GM18519 (cell line): Measurements from ENCODE around the gene FBLN1.

Source experiments
- ATAC-seq: cut with Tn5 transposase; IDR thresholded peaks from one replicate; pipeline ENCODE4 v1.9.1; 2021; ENCODE audit warnings: mild to moderate bottlenecking, moderate library complexity; ENCODE audit not compliant: unreplicated experiment, low FRiP score

FBLN1 gene

DNA sequence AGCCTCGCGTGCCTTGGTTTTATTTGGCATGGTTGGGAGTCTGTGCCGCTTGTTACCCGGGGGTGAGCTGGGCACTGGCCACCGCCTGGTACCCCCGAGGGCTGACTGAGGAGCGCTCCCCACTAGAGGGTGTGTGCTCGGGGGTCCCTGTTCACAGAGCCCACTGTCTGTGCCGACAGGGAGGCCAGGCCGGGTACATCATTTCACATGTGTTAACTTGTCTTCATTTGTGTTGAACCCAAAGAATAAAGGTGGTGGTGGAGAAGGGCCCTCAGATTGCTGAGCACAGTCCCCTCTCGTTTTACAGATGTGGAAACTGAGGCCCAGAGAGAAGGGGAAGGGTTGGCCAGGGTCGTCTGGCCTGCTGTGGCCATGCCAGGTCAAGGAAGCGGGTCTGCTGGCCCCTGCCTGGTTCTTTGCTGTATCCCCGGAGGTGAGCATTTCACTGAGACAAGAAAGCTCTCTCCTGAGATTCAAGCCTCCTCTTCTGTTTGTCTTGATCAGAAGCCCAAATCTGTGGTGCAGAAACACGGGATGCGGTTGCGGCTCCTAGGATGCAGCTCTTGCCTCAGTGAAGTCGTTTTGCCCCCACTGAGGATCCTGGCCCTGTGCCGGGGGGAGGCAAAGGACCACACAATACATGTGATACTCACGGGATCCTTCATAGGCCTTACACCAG, 60.8 kb downstream of the FBLN1 start:
- ATAC-seq: no peak

DNA sequence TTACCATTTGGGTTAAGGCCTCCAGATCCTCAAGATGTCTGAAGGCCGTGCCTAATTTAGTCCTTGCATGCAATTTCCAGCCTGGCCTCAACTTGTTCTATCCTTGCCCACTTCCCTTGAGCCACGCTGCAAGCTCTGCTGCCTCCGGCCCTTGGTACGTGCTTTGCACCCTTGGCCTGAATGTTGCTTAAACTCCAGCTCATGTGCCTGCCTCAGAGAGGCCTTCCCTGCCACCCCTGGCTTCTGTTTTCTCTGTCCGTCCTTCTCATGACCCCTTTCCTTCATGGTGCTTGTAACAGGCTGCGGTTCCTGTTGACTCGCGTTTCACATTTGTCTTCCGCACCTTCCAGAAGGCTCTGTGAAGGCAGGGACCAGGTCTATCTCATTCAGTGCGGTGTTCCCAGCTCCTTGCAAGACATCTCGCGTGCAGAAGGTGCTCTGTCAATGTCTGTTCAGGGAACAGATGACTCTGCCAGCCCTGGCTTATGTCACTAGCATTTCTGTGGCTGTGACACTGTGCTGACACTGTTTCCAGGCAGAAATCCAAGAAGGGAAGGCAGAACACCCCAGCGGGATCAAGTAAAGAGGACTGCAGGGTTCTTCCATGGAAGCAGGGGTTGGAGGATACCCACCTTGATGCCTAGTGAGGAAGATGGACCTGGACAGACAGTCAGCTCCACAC, 61.8 kb downstream of the FBLN1 start:
- no peak for ATAC-seq

DNA sequence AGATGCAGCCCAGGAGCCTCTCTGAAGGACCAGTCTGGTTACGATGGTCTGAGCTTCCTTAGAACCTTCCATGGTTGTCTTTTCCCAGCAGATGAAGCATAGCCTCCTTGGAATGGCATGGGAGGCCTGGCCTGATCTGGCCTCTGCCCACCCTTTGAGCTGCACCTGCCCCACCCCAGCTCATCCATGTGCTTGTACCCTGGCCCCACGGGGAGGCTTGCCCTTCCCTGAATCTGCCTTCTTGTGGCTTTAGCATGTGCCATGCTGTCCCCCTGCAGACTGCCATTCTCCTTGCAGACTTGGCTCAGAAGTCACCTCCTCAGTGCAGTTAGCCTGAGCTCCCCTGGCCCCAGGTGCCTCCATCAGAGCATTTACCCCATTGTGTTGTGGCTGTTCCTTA, 62.5 kb downstream of the FBLN1 start:
- ATAC-seq: no peak

DNA sequence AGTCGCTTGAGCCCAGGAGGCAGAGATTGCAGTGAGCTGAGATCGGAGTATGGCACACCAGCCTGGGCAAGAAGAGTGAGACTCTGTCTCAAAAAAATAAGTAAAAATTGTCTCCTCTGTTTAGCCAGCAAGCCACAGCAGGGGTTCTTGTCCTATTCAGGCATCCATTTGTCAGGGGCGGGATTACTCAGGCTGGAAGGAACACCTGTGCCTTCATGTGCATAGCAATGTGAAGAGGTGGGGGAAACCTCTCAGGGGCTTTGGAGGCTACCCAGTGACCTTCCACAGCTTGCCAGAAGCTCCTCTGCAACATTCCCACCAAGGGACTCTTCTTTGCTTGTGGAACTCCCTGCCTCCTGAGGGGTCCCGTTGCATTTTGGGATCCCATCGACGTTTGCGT, 63.3 kb downstream of the FBLN1 start:
- ATAC-seq: no peak

DNA sequence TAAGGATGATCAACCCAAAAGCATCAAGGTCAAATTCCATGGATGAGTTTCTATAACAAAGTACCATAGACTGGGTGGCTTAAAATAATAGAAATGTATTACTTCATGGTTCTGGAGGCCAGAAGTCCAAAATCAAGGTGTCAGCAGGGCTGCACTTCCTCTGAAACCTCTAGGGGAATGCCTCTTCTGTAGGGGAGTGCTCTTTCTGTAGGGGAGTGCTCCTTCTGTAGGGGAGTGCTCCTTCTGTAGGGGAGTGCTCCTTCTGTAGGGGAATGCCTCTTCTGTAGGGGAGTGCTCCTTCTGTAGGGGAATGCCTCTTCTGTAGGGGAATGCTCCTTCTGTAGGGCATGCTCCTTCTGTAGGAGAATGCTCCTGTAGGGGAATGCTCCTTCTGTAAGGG, 65.5 kb downstream of the FBLN1 start:
- ATAC-seq: no peak

DNA sequence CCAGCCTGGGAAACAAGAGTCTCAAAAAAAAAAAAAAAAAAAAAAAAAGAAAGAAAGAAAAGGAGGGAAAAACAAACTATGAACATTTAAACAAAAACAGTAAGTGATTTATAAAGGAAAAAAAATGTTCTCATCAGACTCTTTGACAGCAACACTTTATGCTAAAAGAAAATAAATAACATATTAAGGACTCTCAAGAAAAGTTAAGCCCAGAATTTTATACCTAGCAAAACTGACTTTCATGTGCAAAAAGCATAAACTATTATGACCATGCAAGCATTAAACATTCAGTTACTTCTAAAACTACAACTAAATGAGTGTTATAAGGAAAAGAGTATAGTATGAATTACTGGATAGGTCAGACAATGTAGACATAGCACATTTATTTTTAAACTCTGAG, 68.4 kb downstream of the FBLN1 start:
- ATAC-seq: no peak

DNA sequence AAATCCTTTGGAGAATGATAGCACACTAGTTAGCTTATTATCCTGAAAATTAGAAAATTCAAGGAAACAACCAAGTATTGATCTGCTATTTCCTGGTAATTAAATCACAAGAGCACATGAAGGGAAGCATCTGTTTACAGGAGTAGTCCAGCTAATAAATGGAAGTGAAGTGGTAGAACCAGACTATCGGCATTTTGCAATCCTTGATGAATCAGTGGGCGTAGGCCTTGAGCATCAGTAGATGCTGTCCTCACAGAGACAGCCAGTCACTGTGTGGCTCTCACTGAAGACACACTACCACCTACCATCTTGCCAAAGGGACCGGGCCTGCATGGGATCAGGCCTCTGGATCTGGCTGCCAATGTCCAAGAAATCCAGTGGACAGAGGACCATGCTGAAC, 69.8 kb downstream of the FBLN1 start:
- ATAC-seq: no peak

DNA sequence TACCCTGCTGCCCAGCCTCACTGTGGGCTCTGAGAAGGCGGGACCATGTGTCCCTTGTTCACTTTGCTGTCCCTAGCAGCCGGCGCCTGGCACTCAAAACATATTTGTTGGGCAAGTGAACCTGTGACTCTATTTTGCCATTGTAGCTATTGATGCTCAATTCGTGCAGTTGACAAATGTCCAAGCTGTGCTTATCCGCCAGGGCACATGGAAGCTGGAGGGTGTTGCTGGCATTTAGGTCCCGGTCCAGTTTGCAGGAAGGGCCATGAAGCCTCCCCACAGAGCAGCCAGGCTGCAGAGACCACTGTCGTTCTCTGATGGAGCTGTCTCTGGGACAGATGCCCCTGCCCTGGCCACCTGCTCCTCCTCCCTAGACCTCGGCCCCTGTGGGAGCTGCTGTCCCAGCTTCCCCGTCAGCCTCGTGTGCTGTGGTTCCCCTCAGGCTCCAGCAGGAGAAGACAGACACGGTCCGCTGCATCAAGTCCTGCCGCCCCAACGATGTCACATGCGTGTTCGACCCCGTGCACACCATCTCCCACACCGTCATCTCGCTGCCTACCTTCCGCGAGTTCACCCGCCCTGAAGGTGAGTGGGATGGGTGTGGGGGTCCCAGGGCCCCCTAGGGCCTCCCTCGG, 71.5 kb downstream of the FBLN1 start:
- no peak for ATAC-seq

DNA sequence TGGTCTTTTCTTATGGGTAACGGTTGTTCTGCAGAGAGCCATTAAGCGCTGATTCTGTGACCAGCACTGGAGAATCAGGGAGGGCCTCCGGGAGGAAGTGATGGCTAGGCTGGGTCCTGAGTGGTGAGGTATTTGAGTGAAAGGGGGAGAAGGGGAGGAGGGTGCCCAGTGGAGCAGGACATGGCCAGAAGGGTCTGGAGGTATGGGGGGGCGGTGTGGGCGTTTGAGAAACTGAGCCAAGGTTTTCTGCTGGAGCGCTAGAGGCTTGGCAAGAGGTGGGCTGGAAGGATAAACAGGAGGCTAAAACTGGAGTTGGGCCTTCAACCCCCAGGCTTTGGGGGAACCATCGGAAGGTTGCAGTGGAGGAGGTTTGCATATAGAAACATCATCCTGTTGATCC, 72.5 kb downstream of the FBLN1 start:
- ATAC-seq: no peak

DNA sequence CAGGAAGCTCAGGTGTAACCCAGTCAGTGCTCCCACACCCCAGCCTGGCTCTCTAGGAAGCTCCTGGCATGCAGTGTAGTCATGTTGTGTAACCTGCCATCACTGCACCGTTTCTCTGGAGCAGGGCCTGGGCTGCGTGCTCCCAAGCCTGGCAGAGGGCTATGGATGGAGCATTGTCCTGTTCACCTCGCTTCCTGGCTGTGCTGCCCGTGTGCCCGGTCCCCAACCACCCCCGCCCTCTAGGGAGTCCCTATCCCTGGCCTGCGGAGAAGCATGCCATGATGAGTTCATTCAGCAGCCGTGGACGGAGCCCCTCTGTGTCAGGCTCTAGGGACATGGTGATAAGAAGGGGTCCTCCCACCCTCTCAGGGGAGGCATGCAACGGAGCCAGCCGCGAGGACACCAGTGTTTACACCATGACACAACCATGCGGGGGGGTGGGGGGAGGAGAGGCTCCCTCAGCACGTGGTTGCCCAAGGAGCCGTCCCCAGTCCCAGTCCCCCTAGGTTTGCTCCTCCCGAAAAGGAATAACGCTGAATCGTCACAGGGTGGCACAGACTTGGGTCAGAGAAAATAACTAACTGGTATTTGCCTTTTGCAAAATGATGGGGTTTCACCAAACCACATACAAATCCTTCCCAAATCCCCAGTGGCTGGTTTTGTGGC, 73.1 kb downstream of the FBLN1 start:
- no peak for ATAC-seq

DNA sequence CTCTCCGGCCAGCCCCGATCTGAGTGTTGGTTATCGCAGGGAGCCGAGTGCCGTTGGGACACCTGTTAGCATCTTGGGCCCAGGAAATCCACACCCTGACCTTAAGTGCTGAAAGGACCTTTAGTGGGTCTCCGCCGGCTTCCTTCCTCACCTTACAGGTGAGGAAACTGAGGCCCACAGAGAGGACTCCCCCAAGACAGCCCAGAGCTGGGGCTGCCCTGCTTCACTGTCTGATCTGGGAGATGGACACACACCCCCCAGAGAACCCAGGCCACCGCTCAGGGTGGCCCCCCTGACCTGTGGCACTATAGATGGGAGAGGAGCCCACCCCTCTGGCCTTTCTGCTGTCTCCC, 73.6 kb downstream of the FBLN1 start:
- no peak for ATAC-seq

DNA sequence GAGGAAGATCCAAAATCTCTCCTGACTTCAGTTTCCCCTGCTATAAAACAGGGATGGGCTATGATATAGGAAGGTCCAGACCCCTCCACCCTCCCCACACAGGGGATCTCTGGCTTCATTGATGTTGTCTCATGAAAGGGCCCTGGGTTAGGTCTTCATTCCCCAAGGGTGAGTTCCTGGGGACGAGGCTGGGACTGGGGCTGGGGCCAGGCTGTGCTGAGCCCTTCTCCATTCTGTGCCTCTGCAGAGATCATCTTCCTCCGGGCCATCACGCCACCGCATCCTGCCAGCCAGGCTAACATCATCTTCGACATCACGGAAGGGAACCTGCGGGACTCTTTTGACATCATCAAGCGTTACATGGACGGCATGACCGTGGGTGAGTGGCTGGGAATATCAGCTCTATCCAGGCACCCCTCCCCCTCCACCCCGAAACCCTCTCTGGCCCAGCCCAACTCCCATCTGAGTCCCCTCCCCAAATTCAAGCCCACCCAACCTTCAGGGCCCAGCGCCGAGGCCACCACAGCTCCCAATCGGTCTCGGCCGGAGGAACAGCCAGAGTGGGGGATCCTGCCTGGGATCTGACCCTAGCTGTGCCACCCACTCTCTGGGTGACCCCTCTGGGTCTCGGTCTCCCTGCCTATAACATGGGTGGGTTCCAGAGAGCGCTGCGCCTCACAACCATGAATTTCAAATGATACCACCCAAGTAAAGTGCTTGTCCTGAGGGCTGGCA, 74.2 kb downstream of the FBLN1 start:
- ATAC-seq: no peak

DNA sequence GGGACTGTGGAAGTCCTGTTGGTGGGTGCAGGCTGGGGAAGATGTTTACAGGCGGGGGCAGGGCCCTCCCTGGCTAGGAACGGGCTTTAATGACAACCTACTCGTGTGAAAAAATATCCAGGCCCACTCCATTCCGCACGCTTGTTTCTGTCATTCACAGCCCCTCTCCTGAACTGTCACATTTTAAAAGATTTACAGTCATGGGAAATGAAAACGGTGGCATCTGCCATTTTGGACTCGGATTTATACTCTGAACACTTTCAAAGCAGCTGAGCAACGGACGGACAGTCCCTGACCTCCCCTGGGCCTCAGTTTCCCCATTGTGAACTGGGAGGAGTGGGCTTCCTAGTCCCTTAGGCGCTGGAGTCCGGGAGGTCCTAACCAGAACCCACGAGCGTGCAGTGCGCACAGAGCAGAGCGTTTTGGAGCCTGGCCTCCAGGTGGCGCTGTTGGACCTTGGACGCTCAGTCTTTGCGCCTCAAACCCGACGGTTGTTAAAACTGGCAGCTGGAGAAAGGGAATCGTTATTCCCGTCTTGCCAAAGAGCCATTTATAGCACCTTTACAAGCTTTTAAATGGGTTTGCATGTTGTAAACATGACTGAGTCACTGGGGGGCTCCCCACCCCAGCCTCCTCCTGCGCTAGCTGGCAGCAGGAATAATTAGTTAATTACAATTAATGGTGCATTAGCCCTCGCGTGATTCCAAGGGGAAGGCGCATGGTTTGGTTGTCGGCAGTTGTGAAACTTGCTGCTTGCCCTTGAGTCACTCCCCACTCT, 75.3 kb downstream of the FBLN1 start:
- ATAC-seq: no peak

DNA sequence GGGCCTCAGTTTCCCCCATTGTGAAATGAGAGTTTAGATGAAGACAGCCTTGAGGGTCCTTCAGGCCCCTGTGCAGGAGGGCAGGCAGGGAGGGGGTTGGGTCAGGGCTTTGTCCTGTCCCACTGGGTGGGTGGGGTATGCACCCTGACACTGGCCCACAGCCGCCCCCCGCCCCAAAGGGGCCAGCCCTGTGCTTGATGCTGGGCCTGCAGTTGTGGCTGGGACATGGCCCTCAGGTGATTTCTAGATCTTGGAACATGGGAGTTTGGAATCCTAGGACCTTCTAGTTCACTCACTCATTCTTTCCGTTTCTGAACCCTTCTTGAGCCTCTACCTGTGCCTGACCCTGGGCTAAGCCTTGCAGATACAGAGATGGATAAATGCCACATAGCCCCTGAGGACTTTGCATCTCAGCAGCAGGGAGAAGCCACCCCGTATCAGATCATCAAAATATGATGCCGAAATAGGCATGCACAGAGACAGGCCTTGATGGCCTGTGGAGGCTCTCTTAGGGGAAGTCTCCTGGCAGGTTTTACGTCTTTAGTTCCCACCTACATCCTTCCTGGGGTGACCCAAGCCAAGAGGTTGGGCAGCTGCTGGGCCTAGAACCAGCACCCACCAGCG, 76.0 kb downstream of the FBLN1 start:
- no peak for ATAC-seq

DNA sequence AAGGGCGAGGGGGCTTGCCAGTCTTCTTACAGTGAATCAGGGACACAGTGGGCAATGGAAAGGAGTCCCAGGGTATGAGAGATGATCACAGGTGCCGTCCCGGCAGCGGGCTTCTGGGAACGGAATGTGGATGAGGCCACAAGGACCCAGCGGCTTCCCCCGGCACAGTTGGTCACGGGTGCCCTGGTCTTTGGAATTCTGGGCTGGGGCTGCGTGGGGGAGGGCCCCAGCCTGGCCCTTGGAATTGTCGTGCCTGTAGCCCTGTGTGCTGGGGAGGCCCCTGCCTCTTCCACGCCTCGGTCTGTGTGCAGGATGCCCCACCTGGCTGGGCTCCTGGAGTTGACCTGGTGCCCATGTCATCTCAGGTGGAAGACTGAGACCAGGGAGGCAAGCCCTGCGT, 76.6 kb downstream of the FBLN1 start:
- no peak for ATAC-seq

DNA sequence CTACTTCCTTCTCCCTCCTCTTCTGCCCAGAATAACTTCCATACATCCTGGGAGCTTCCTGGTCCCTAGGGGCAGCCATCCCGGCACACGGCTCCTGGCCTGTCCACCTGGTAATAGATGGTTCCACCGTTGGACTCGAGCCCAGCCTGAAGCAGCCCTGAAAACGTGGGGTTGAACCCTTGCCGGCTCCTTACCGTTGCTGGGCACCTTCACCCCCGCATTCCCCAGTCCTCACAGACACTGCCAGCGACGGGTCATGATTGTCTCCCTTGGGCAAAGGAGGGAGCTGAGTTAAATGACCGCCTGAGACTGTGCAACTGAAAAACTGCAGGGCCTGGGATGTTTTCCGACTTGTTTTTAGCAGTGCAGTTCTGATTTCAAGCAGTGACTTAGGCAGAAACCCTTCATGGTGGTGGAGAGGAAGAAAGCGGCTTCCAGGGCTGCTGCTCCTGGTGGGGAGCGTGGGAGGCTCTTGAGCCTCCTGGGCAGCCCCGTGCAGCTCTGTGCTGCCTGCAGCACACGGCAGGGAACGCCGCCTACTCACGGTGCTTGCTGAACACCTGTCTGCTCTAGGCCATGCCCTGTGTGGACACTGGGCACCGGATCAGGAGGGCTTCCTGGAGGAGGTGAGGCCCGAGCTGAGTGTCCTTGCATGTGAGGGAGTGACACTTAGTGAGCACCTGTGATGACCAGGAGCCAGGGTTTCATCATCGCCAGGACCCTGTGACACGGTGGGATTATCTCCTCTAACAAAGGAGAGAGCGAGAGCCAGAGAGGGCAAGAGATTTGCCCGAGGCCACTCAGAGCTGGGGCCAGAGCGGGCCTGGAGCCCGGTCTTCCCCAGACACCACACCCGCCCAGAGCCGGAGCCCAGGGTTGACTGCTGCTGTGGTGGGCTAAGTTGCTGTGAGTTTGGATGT, 77.4 kb downstream of the FBLN1 start:
- ATAC-seq: no peak

DNA sequence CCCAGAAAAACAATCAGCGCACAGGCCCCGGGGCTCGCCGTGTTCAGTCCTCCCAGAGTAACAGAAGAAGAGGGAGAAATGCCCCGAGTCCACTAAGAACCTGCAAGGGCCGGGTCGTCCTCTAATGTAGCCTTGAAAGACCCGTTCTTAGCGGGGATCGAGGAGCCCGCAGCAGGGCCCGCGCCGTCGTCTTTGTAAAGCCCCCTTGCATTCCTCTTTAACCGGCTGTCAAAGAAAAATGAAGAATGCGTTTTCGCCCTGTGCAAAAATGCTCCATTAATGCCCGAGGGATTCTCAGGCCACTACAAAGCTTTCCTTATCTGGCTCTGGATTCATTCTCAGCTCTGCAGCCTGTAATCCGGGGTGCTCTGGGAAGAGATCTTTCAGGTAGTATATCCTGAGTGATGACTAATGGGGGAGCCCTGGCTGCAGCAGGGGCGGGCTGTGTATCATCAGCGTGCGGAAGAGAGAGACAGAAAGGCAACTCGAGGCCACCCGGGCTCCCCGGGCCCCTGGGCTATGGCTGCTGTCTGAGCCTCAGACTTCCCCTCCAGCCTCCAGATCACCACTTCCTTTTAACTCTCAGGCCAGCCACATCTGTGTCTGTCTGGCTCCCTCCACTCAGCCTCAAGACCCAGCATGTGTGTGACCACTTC, 78.2 kb downstream of the FBLN1 start:
- ATAC-seq: no peak

DNA sequence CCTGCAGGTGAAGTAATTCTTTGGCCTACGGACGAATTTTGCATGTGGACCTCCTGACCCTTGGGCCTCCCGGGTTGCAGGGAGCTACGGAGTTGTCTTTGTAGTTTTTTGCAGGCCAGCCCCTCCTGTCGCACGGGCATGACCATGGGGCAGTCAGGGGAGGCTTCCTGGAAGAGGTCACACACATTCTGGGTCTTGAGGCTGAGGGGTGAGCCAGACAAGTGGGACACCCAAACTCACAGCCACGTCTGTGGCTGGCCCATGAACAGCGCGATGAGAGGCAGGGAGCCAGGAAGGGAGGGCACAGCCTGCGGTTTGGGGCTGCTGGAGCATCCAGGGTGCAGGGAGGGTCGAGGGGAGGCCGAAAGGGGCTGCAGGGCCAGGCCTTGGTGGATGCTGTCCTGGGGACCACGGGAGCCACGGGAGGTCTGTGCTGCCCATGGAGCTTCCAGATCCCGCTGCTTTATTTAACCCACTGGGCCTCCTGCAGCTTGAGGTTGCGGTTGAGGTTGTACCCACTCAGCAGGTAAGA, 78.9 kb downstream of the FBLN1 start:
- no peak for ATAC-seq
